ENCODE data around the gene TMEM231.

GRCh38 chr16:75535211-75535843, 20.7 kb downstream of the TMEM231 start:
- TF ChIP-seq, protein P1, sequence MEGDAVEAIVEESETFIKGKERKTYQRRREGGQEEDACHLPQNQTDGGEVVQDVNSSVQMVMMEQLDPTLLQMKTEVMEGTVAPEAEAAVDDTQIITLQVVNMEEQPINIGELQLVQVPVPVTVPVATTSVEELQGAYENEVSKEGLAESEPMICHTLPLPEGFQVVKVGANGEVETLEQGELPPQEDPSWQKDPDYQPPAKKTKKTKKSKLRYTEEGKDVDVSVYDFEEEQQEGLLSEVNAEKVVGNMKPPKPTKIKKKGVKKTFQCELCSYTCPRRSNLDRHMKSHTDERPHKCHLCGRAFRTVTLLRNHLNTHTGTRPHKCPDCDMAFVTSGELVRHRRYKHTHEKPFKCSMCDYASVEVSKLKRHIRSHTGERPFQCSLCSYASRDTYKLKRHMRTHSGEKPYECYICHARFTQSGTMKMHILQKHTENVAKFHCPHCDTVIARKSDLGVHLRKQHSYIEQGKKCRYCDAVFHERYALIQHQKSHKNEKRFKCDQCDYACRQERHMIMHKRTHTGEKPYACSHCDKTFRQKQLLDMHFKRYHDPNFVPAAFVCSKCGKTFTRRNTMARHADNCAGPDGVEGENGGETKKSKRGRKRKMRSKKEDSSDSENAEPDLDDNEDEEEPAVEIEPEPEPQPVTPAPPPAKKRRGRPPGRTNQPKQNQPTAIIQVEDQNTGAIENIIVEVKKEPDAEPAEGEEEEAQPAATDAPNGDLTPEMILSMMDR (conservative IDR thresholded peaks at IDR 0.05; ENCODE audit: low read depth, low read length): no peak
- no peak for TF ChIP-seq EZH2 (IDR thresholded peaks at IDR 0.05; ENCODE audit: borderline replicate concordance, low read depth, low read length, poor library complexity, severe bottlenecking)

Measured in A673 (cell line).